Mononuclear cell (primary cell): ENCODE data around the gene KIR3DL1. TPM values are rescaled to one million over a fixed set of nuclear protein-coding genes. Genes with fewer than 3 reads are reported as not detected.
"Not testable (repeated sequence)": the region's sequence is repeated elsewhere in the genome, so short reads cannot be mapped to it uniquely, and the experiment has no call there.

ENCODE experiments used
- H3K27me3 ChIP-seq: 2 replicates; pipeline ENCODE4 v1.6.0; 2011; ENCODE audit warnings: low read length, control low read depth; ENCODE audit not compliant: insufficient read depth
- H3K4me1 ChIP-seq: 2 replicates; pipeline ENCODE4 v1.5.1; 2011; ENCODE audit warnings: mild to moderate bottlenecking, low read length, control low read depth; ENCODE audit not compliant: insufficient read depth
- H3K4me3 ChIP-seq: 2 replicates; pipeline ENCODE4 v1.5.1; 2011; ENCODE audit warnings: mild to moderate bottlenecking, low read length, moderate library complexity
- H3K9me3 ChIP-seq: 2 replicates; pipeline ENCODE4 v1.5.1; 2011; ENCODE audit warnings: low read depth, mild to moderate bottlenecking, control low read depth, low read length
- total RNA-seq: library from RNA; depleted of rRNA; stranded (reverse); fragments of >200 nt; gene quantifications from one replicate; pipeline ENCODE4 v1.2.3, GENCODE V29; 2012

The KIR3DL1 gene
- total RNA-seq, 1 donor, result 1.6 TPM

DNA sequence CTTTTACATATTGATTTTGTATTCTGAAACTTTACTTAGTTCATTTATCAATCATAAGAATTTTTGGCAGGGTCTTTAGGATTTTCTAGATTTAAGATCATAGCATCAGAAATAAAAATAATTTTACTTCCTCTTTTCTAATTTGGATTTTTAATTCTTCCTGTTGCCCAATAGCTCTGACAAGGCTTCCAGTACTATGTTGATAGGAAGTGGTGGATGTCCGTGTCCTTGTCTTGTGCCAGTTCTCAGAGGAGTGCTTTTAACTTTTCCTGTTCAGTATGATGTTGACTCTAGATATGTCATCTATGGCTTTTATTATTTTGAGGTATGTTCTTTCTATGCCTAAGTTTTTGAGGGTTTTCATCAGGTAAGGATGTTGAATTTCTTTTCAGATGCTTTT, 20.5 kb upstream of the KIR3DL1 start:
- no peak overlapping the region for H3K4me3 ChIP-seq
- H3K27me3 ChIP-seq, result peaks cover 4% of the 10 kb centered on the region
- H3K4me1 ChIP-seq, result peaks cover 26% of the 10 kb centered on the region
- H3K9me3 ChIP-seq, result no peaks in the 10 kb centered on the region

DNA sequence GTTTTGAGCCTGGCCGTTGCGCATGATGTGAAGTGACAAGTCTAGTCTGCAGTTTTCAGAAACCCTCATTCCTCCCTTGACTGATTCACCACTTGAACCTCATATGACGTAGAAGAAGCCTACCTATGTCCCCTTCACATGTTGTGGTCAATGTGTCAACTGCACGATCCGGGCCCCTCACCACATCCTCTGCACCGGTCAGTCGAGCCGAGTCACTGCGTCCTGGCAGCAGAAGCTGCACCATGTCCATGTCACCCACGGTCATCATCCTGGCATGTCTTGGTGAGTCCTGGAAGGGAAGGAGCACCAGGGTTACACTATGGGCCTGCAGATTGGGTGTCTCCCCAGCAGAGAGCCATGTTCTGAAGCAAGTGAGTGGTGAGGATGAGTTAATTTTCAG, 12.9 kb upstream of the KIR3DL1 start, which contains the start of gene KIR2DL4:
Gene KIR2DL4, plus strand, starts transcription at position 201 of the 400 bp plus-strand sequence. Its CDS starts 42 bp downstream, at position 243.
- H3K27me3 ChIP-seq, result no peaks in the 10 kb centered on the region
- no peak within 1 kb of the TSS for H3K4me3 ChIP-seq
- no peaks in the 10 kb centered on the region for H3K4me1 ChIP-seq
- H3K9me3 ChIP-seq, result no peaks in the 10 kb centered on the region

DNA sequence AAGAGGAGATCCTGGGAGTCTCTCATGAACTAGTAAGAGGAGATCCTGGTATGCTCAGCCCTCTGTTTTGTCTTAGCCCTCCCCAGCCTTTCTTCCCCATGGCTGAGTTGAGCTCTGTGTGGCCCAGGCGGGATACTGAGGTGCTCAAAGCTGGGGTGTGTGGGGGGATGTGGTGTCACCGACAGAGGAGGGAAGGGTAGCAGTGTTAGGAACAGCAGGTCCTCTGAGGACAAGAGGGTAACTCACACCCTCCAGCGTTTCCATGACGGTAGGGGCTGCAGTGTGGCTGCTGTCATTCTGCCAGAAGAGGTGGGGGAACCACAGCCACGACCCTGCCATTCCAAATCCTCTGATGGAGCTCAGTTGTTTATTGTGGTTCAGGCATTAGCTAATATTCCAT, 12.2 kb upstream of the KIR3DL1 start:
- peaks cover 2% of the 10 kb centered on the region for H3K27me3 ChIP-seq
- H3K4me1 ChIP-seq, result no peaks in the 10 kb centered on the region
- no peaks in the 10 kb centered on the region for H3K9me3 ChIP-seq
- H3K4me3 ChIP-seq, result no peak overlapping the region

DNA sequence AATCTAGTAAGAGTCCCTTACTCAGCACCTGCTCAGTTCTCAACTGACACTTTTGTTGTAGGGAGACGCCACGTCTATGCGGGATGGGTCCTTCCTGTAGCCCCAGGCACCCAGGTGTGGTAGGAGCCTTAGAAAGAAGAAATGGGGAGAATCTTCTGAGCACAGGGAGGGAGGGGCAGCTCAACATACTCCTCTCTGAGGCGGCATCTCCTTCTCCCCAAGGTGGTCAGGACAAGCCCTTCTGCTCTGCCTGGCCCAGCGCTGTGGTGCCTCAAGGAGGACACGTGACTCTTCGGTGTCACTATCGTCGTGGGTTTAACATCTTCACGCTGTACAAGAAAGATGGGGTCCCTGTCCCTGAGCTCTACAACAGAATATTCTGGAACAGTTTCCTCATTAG, 11.7 kb upstream of the KIR3DL1 start:
- Histone ChIP-seq H3K4me1 (no peaks in the 10 kb centered on the region), H3K4me3 (no peak overlapping the region), H3K27me3 (peaks cover 2% of the 10 kb centered on the region), H3K9me3 (no peaks in the 10 kb centered on the region)

DNA sequence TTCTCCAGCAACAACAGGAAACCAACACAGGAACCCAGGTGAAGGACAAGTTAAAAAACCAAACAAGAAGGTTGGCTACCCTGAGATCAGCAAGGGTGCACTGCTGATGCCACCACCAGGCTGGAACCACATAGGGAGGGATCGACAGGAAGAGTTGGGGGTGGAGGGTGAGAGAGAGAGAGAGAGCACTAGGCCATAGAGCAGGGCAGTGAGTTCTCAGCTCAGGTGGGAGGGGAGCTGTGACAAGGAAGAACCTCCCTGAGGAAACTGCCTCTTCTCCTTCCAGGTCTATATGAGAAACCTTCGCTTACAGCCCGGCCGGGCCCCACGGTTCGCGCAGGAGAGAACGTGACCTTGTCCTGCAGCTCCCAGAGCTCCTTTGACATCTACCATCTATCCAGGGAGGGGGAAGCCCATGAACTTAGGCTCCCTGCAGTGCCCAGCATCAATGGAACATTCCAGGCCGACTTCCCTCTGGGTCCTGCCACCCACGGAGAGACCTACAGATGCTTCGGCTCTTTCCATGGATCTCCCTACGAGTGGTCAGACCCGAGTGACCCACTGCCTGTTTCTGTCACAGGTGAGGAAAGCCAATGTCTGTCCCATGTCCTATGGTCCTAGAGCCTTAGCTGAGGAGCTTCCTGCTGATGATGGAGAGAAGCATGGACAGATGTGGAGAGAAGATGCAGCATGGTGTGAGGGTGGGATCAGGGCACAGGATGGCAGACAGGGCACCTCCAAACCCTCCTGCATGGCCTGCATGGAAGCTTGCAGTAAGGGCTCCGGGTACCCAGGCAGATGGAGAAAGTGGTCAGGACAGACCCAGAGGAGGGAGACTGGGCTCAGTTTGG, 10.4 kb upstream of the KIR3DL1 start:
- Histone ChIP-seq H3K4me3 (no peak overlapping the region), H3K4me1 (no peaks in the 10 kb centered on the region), H3K27me3 (peaks cover 2% of the 10 kb centered on the region), H3K9me3 (no peaks in the 10 kb centered on the region)

DNA sequence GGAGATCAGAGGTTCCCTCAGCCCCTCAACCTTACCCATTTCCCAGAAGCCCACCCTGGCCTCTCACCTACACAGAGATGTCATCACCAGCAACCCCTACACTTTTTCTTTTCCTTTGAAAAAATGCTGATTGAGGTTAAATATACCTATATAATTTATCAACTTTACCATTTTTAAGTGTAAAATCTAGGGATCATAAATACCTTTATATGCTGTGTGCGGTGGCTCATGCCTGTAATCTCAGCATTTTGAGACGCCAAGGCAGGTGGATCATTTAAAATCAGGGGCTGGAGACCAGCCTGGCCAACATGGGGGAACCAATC, 9.8 kb upstream of the KIR3DL1 start:
- H3K4me3 ChIP-seq, result no peak overlapping the region
- H3K27me3 ChIP-seq, result peaks cover 2% of the 10 kb centered on the region
- no peaks in the 10 kb centered on the region for H3K4me1 ChIP-seq
- H3K9me3 ChIP-seq, result no peaks in the 10 kb centered on the region

DNA sequence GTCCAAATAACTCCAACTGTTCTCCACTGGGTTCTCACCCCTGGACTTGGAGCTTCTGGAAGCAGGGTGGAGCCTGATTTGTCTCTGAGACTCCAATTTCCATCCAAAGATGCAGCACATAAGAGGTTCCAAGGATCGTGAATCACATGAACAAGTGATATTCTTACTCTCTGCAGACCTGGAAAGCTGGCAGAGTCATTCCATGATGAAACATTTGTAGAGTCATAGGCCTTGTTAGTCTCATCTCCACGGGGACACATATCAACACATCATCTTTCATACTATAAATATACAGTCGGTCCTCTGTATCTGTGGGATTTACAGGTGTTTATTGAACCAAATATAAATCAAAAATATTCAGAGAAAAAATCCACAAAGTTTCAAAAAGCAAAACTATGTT, 1.7 kb upstream of the KIR3DL1 start:
- H3K9me3 ChIP-seq, H3K4me1 ChIP-seq, H3K27me3 ChIP-seq, H3K4me3 ChIP-seq: not testable (repeated sequence)

GRCh38 chr19:54817670-54818536, 1.6 kb downstream of the KIR3DL1 start:
- H3K27me3 ChIP-seq, result no peaks in the 10 kb centered on the region
- no peaks in the 10 kb centered on the region for H3K9me3 ChIP-seq
- H3K4me1 ChIP-seq, result no peaks in the 10 kb centered on the region
- no peak overlapping the region for H3K4me3 ChIP-seq

DNA sequence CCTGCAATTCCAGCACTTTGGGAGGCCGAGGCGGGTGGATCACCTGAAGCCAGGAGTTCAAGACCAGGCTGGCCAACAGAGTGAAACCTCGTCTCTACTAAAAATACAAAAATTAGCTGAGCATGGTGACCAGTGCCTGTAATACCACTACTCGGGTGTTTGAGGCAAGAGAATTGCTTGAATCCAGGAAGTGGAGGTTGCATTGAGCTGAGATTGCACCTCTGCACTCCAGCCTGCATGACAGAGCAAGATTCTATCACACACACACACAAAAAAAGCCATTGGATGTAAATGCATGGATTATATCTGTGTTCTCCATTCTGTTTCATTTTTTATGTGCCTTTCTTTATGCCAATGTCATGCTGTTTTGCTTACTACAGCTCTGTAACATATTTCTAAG, 8.1 kb downstream of the KIR3DL1 start:
- not testable (repeated sequence) for H3K9me3 ChIP-seq, H3K27me3 ChIP-seq, H3K4me3 ChIP-seq
- peaks cover 16% of the 10 kb centered on the region for H3K4me1 ChIP-seq

- H3K27me3 ChIP-seq, H3K9me3 ChIP-seq, H3K4me3 ChIP-seq: not testable (repeated sequence)
- H3K4me1 ChIP-seq, result peaks cover 16% of the 10 kb centered on the region
Observed at GRCh38 chr19:54825326-54825725, 9.1 kb downstream of the KIR3DL1 start.

DNA sequence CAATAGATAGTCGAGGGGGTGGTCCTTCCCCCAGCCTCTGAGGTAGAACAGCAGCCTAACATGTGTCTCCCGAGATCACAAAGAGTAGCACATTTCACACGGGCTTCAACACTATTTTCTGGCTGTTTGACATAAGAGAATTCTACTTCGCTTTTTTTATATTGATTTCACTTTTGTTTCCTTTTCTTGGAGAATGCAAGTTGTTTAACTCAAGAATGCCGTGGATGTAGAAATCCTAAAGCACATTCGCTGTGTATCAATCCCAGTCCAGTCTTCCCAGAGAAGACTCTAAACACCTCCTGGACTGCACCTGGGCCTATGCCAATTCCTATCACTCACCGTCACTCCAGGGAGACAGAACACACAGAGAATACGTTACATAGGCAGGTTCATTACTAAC, 11.8 kb downstream of the KIR3DL1 start:
- H3K9me3 ChIP-seq, H3K4me3 ChIP-seq, H3K27me3 ChIP-seq: not testable (repeated sequence)
- H3K4me1 ChIP-seq, result peaks cover 16% of the 10 kb centered on the region

DNA sequence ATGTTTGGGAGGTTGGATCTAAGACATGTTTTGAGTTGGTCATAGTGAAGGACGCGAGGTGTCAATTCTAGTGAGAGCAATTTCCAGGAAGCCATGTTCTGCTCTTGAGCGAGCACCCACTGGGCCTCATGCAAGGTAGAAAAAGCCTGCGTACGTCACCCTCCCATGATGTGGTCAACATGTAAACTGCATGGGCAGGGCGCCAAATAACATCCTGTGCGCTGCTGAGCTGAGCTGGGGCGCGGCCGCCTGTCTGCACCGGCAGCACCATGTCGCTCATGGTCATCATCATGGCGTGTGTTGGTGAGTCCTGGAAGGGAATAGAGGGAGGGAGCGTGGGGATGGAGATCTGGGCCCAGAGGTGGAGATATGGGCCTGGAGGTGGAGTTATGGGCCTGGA, 16.2 kb downstream of the KIR3DL1 start, which contains the start of gene KIR2DS4:
Gene KIR2DS4, plus strand, starts transcription at position 181 of the 400 bp plus-strand sequence.
- not testable (repeated sequence) for H3K4me1 ChIP-seq, H3K27me3 ChIP-seq, H3K4me3 ChIP-seq, H3K9me3 ChIP-seq

DNA sequence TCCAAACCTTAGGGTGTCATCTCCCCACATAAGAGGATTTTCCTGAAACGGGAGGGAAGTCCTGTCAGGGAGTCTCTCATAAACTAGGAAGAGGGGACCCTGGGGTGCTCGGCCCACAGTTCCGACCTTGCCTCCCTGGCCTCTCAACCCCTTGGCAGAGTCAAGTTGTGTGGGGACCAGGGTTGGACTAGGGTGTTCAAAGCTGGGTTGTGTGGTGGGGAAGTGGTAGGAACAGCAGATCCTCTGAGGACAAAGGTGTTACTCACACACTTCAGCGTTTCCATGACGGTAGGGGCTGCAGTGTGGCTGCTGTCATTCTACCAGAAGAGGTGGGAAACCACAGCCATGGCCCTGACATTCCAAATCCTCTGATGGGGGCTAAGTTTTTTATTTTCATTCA, 18.9 kb downstream of the KIR3DL1 start:
- H3K27me3 ChIP-seq, H3K9me3 ChIP-seq, H3K4me3 ChIP-seq, H3K4me1 ChIP-seq: not testable (repeated sequence)

GRCh38 chr19:54837522-54837921, 21.3 kb downstream of the KIR3DL1 start:
- not testable (repeated sequence) for H3K27me3 ChIP-seq, H3K4me3 ChIP-seq, H3K9me3 ChIP-seq, H3K4me1 ChIP-seq

- H3K4me1 ChIP-seq, H3K4me3 ChIP-seq, H3K27me3 ChIP-seq, H3K9me3 ChIP-seq: not testable (repeated sequence)
Observed at GRCh38 chr19:54843171-54843570, 26.9 kb downstream of the KIR3DL1 start.
